HG03571 (cell line): ENCODE data around the gene BCL2L1.
"Not testable (repeated sequence)": the region's sequence is repeated elsewhere in the genome, so short reads cannot be mapped to it uniquely, and the experiment has no call there.

ENCODE experiments used
- ATAC-seq: cut with Tn5 transposase; IDR thresholded peaks from one replicate; pipeline ENCODE4 v1.9.1; 2021; ENCODE audit not compliant: unreplicated experiment

The BCL2L1 gene

DNA sequence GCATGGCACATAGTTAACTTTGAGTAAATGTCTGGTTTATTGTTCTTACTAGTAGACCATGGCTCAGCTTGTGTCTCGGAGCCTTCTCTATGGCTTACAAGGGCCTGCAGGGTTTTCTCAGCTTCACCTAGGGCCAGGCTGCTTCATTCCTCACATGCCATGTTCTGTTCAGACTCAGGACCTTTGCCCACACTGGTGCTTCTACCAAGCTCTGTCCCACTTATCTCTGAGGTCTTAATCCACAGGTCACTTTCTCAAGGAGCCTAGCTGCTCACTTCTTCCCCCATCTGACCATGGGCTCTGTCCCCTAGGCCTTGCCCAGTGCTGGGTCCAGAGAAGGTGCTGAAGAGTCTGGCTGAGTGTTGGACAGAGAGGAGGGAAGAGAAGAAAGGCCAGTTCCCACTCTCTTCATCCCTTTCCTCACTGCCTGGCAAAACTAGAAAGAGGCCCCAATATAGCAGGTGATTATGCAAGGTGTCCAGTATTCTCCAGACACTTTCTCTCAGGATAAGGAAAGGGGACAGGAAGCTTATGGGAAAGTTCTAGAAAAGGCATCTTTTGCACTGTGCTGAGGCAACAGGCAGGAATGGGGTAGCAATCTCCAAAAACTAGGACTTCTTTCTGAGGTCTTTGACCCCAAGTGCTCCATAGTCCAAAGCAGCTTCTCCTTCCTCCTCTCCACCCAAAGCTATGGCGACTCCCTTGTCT is 45.0 kb downstream of the BCL2L1 start:
- no peak for ATAC-seq

DNA sequence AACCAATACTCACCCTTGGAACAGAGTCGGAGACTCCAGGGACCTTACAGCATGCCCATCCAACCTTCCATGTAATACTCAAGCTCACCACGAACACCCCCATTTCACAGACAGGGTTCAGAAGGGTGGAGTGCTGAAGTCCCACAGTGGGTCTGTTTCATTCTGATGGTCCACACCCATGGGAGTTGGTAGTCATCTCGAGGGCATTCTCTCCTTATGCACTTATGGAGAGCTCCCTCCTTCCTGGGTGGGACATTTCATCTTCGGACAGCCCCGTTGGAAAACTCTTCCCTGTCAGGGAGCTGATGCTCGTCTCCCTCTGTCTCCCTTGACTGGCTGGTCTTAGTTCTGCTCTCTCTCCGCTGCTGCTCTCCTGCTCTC is 46.1 kb downstream of the BCL2L1 start:
- ATAC-seq, result no peak

DNA sequence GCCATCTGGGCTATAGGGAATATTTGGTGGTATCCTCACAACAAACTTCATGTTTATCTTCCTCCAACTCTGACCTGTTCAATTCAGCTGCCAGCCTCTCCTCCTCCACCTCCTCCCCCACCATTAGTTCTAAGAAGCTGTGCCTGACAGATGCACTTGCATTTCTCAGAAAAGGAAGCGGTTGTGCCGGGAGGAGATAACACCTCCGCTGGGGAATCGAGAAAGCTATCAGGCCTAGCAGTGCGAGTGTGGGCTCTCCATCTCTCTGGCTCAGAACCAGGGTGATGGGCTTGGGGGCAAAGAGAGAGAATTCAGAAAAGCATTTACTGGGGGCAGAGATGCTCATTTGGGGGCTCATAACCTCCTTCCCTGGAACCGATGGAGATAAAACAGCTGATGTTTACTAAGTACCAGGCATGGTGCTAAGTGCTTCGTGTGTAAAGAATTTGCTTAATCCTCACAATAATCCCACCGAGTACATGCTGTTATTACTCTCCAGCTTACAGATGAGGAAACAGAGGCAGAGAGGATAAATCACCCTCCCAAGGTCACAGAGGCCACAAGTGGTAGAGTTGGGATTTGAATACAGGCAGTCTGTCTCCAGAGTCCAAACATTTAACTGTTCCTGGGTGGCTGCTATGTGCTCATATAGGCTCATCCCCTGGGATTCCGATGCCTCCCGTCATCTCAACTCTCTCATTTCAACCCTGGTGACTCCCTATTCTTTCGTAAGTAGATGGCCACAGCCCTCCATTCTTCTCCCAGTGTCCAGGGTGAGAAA is 46.6 kb downstream of the BCL2L1 start:
- peak; percentile 56 for ATAC-seq

DNA sequence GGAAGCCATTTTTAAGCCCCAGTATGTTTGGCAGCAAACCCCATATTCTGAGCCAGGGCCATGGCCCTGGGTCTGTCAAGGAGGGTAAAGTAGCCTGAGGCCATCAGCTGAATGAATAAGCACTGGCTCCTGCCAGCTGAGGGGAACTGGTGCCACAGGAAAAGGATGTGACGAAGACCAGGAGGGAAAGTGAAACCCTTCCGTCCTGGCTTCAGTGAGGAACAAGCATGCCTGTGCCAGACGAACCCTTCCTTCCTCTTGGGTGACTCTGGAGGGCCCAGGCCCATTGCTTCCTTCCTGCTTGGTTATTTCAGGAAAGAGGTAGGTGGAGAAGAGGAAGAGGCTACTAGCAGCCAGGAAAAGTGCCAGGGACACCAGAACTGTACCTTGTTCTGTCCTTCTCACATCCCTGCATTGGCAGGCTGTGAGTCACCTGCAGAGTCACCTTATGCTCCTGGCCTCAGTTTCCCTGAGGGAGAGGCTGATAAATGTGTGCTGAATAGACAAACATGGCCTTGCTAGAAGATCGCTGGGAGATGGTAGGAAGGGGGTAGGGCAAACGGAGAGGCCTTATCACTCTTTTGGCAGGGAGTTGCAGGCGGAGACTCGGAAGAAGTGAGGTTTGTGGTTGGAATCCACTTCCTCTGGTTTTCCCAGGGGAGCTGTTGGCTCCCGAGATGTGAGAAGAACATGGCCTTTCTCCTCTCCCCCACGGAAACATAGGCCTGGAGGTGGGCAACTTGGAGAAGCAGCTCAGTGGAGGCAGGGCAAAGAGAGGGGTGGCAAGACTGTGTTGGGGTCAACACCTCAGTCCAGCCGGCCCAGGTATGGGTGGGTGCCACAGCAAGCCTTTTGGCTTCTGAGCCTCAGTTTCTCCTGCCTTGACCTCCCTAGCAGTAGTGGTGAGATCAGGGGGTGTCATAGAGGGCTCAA is 47.5 kb downstream of the BCL2L1 start:
- ATAC-seq, result peak; percentile 71

DNA sequence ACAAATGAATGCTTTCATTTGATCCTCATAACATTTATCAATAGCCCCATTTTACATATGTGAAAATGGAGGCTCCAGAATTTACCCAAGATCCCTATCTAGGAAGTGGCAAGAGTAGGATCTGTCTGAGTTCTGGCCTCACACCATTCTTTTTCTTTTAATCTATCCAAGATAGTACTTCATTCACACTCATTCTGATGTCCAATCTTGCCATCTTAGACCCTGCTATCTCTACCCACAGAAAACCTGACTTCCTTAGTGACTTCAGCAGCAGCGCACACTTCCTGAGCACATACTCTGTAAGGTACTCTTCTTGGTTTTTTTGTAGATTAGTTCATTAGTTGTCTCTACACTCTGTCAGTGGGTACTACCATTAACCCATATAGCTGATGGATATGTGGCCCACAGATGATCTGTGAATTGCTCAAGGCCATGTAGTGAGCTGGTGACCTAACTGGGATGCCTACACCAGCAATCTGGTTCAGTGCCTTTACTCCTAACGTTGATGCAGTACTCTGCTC is 48.7 kb downstream of the BCL2L1 start:
- ATAC-seq, result no peak

DNA sequence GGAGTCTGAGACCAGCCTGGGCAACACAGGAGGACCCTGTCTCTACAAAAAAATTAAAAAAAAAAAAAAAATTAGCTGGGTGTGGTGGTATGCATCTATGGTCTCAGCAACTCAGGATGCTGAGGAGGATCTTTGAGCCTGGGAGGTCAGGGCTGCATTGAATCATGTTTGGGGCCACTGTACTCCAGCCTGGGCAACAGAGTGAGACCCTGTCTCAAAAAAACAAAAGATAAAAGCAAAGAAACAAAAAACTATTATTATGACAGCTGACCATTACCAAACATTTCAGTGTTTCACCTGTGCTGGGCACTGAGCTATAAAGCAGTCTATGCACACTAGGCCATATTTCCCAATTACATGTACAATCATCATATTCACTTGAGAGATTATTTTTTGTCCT is 49.2 kb downstream of the BCL2L1 start:
- no peak for ATAC-seq

DNA sequence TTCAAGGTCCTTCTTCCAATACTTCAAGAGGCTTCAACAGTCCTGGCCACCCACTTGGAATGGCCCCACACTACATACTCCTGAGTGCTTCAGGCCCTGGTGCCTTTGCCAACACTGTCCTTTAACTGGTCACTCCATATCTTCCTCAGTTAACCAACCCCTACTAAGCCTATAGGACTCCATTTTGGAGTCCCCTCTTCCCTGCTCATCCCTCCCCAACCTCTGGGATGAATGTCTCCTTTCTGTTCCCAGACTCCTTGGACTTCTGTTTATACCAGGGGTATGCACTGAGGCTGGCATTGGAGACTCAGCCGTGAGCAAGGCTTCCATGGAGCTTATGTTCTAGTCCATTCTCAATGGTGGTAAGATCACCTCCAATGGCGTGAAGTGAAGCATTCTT is 51.3 kb downstream of the BCL2L1 start:
- no peak for ATAC-seq

DNA sequence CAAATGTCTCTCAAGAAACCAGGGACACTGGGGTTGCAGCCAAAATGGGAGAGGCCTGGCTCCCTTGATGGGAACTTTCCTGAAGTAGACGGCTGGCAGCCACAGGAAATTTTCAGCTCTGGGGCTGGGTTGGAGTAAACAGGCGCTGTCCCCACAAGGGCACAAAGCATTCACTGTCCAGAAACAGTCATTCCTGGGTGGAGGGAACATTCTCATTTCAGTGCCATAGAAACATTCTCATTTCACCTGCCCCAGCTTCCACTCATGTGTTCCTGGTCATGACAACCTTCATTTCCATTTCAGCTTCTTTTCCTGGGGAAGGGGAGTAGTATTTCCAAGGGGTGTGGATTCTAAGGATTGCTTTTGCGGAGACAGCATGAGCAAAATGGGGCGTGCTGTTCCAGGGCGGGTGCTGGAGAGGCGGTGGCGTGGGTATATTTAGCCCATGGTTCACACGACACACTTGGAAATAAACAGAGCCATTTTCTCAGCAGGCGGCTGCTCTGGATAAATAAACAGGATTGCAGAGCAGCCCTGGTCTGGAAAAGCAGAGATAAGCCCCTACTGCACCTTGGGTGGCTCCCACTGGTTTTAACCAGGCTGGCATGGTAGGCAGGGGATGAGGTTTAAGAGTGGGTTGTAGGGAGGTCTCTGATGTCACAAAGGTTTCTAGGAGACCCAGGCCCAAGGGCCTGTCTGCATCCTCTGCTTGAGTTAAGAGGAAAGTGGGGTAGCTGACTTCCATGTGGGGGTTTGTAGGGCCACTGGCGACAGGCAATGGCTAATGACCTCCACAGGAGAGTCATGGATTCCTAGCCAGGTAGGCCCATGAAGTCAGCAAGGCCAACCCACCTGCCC is 52.1 kb downstream of the BCL2L1 start:
- no peak for ATAC-seq

DNA sequence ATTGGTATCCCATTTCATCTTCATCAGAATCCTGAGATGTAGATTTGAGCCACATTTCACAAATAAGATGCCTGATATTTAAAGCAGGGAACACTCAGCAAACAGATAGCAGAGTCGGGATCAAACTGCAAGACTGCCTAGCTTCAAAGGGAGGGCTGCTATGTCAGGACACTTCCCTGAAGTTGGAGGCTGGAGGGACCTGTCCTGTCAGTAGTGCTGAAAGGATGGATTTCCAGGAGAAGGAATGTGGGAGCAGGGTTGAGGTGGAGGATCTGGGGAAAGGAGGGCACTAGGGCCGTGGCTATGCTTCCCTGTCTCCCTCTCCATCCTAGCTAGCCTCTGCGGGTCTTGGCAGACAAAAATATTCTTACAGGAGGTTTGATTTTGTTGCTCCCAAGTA is 52.8 kb downstream of the BCL2L1 start:
- ATAC-seq, result no peak

DNA sequence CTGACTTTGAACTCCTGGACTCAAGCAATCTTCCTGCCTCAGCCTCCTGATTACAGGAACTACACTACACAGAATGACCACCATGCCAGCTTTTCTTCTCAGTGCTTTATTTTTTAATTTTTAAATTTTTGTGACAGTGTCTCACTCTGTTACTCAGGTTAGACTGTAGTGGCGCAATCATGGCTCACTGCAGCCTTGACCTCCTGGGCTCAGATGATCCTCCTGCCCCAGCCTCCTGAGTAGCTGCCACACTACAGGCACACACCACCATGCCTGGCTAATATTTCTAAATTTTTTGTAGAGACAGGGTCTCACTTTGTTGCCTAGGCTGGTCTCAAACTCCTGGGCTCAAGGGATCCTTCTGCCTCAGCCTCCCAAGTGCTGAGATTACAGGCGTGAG is 53.7 kb downstream of the BCL2L1 start:
- not testable (repeated sequence) for ATAC-seq

DNA sequence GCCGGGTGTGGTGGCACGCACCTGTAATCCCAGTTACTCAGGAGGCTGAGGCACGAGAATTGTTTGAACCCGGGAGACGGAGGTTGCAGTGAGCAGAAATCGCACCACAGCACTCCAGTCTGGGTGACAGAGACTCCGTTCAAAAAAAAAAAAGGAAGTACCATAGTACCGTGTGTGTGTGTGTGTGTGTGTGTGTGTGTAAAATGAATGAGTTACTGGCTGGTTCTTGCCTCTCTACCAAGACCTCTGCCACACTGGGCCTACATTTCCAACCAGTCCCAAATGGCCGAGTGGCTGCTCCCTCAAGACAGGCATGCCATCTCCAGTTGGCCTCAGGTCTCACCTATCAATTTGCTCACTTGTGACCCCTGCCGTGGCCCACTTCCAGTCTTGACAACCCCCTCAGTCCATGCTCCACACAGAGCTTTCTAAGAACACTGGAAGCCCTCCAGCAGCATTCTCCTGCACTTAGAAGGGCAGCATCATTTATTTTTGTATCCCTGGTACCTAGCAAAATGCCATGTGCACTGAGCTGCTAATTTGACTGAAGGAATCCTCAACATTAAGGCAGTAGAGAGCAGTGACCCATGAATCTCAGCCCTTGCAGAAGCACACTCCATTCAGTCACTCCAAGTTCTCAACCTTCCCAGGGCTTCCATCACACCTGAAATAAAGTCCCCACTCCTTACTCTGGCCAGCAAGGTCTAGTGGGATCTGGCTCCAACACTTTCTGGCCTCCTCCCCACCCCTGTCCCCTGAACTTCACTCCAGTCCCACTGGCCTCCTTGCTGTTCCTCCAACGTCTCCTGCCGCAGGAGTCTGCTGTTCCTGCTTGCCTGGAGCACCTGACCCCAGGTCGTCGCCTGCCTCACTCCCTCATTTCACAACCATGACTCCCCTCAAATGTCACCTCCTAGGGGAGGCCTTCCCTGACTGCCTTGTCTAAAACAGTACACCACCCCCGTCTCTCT is 55.1 kb downstream of the BCL2L1 start:
- no peak for ATAC-seq

DNA sequence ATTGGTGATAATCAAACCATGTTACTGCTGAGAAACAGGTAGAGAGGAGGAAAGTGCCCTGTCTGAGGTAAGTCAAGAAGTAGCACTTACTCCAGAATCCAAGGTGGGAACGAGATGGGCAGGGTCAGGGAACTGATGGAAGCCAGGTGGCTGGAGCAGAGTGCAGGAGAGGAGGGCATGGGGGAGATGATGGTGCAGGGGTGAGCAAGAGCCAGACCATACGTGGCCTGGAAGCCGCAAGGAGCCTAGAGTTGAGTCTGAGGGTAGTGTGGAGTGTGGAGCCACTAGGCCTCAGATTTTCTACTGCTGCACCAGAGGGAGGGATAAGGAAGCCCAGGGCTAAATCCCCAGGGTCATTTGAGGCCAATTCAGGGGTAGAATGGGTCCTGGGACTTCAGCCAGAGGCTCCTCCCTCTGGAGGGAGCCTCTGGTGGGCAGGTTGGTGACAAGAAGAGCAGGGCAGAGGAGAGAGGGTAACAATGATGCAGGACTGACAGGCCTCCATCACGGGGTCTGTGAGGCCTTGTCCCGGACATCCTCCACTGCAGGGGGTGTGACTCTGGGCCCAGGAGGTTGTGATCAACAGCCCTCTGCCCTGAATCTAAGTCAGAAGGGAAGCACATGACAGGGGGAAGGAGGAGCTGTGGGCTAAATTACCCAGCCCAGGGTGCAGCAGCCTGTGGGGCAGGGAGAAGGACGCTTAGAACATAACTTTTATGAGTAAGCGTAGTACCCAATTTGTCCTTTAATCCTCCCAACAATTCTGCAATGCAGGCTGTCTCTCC is 56.2 kb downstream of the BCL2L1 start:
- ATAC-seq, result no peak

DNA sequence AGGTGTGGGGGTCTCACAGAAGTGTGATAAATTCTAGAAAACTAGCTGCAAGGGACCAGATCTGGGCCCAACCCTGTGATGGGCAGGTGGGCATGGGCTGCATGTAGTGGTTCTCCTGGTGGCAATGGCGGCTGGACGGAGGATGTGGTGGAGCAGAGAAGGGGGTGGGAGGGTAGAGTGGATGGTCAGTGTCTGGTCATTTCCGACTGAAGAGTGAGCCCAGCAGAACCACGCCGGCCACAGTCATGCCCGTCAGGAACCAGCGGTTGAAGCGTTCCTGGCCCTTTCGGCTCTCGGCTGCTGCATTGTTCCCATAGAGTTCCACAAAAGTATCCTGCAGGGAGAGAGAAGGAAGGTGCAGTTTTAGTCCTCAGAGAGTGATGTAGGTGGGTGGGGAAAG is 56.9 kb downstream of the BCL2L1 start:
- ATAC-seq, result no peak

DNA sequence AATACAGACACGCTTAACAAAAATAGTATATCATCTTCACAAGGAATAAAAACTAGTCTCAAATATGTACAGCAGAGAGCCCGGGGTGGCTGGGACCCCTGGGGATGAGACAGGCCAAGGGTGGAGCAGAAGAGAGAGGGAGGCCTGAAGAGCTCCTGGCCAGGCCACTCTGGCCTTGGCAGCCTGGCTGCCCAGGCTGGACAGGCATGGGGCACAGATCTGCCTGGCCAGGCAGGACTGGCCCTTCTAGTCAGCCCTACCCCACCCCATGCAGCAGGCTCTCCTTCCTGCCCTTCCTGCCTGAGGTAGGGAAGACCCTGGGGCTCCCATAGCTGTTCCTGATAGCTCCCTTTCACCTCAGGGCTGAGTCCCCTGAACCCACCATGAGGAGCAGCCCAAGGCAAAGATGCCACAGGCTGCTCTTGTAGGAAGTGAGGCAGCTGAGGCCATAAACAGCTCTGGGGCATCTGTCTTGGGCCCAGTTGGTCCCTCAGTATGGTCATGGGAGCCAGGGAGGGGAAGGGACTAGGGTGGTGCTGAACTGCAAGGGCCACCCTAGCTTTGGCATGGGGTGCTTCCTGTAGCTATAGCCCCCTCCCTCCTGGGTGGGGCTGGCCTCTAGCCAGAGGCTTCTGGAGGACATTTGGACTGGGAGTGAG is 57.8 kb downstream of the BCL2L1 start:
- ATAC-seq, result no peak

DNA sequence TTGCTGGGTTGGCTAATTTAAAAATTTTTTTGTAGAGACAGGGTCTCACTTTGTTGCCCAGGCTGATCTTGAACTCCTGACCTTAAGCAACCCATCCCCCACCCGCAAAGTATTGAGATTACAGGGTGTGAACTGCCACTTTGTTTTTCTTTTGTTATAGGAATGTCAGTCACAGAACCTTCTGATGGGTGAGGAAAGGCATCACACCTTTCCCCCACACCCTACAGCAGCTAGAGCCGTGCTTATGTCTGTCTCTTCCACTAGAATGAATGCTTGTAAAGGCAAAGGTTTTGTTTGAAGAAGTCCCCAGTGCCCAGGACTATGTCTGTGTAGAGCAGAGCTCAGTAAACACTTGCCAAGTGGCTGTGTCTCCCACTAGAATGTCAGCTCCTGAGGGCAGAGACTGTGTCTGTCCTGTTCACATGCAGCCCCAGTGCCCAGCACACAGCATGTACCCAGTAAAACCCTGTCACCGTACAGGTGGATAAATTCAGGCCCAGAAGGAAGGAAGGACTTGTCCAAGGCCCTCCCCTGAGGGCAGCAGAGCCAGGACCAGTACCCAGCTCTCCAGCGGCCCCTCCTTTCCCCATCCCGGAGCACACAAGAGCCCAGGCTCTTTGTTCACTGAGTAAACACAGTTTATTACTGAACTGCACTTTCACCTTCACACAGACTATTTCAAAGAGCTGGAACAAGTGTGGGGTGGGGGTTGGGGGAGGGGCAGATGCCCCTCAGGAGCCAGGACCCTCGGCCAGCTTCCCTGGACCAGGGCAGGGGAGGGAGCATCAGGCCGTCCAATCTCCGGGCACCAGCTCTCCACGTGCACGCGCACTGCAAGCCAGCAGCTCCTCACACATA is 58.6 kb downstream of the BCL2L1 start:
- no peak for ATAC-seq

DNA sequence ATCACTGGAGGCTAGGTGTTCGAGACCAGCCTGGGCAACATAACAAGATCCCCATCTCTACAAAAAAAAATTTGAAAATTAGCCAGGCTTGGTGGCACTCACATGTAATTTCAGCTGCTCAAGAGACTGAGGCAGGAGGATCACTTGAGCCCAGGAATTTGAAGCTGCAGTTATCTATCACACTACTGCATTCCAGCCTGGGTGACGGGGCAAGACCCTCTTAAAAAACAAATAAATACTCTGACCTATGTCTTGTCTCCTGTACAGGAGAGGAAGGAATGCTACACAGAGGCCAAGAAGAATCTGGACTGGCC is 59.2 kb downstream of the BCL2L1 start:
- no peak for ATAC-seq

DNA sequence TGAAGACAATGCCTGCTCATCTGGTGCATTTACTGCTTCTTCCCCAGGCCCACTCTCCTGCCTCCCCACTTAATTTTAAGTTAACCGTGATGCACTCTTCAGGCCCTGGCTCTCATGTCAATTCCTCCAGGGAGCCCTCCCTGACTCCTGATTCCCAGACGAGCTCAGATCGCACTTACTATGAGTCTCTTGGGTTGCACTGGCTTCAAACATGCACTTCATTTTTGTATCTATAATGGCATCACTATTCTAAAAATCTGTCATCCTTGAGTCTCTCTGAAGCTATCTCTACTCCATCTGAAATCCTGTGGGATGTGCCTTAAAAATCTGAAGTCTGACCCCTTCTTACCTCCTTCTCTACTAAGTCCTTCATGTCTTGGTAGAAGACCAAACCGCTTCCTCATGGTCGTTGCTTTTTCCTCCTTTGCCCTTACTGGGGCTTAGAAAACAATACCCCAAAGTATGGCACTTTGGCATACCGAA is 60.3 kb downstream of the BCL2L1 start:
- no peak for ATAC-seq
